ENCODE measurements around the gene PPDPF.

GRCh38 chr20:63472862-63473390 lies 47.6 kb upstream of the PPDPF start:
- TF ChIP-seq, protein P1, sequence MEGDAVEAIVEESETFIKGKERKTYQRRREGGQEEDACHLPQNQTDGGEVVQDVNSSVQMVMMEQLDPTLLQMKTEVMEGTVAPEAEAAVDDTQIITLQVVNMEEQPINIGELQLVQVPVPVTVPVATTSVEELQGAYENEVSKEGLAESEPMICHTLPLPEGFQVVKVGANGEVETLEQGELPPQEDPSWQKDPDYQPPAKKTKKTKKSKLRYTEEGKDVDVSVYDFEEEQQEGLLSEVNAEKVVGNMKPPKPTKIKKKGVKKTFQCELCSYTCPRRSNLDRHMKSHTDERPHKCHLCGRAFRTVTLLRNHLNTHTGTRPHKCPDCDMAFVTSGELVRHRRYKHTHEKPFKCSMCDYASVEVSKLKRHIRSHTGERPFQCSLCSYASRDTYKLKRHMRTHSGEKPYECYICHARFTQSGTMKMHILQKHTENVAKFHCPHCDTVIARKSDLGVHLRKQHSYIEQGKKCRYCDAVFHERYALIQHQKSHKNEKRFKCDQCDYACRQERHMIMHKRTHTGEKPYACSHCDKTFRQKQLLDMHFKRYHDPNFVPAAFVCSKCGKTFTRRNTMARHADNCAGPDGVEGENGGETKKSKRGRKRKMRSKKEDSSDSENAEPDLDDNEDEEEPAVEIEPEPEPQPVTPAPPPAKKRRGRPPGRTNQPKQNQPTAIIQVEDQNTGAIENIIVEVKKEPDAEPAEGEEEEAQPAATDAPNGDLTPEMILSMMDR (optimal IDR thresholded peaks at IDR 0.05 in 1 of 3, IDR thresholded peaks at IDR 0.05 in 1 of 3, conservative IDR thresholded peaks at IDR 0.05 in 1 of 3; ENCODE audit: extremely low read depth in 1 of 3, insufficient read depth in 2 of 3, low read length in 3 of 3) = no peak
- no peak for TF ChIP-seq EZH2 (IDR thresholded peaks at IDR 0.05; ENCODE audit: low read length)
